HCT116 (cell line): ENCODE results near the gene FRRS1.

Experiments used
- ELF1 ChIP-seq: IDR thresholded peaks from 2 replicates; pipeline ENCODE4 v1.6.1; 2012; ENCODE audit warnings: low read depth, borderline replicate concordance
- EZH2 ChIP-seq: fragments of 200-600 bp; sonication (generic); IDR thresholded peaks from 2 replicates; pipeline ENCODE4 v1.6.1; 2017; ENCODE audit warnings: antibody characterized with exemption, mixed run types
- EZH2phosphoT487 ChIP-seq: fragments of 200-600 bp; IDR thresholded peaks from 2 replicates; pipeline ENCODE4 v1.6.1; 2018; ENCODE audit warnings: antibody characterized with exemption, borderline replicate concordance
- JUND ChIP-seq: IDR thresholded peaks from 2 replicates; pipeline ENCODE4 v1.6.1; 2012
- POLR2A ChIP-seq: IDR thresholded peaks from 2 replicates; pipeline ENCODE4 v1.7.0; 2011; ENCODE audit warnings: borderline replicate concordance; ENCODE audit not compliant: insufficient read depth, insufficient read length; ENCODE audit errors: extremely low read depth
- POLR2AphosphoS5 ChIP-seq: IDR thresholded peaks from 2 replicates; pipeline ENCODE4 v1.6.1; 2011; ENCODE audit warnings: mild to moderate bottlenecking, low read depth, low read length, moderate library complexity
- TCF7L2 ChIP-seq: IDR thresholded peaks from 2 replicates; pipeline ENCODE4 v1.7.0; 2011; ENCODE audit warnings: borderline replicate concordance, inconsistent platforms; ENCODE audit not compliant: insufficient read depth, insufficient read length; ENCODE audit errors: extremely low read depth
- YY1 ChIP-seq: IDR thresholded peaks from 2 replicates; pipeline ENCODE4 v1.6.1; 2011; ENCODE audit warnings: low read length, low read depth, moderate library complexity, mild to moderate bottlenecking; ENCODE audit not compliant: insufficient replicate concordance; ENCODE audit errors: extremely low read depth
- TF ChIP-seq, protein P1 (sequence below), 3 experiments: fragments of 200-600 bp in 1 of 3; sonication (generic) in 1 of 3; IDR thresholded peaks in 2 of 3; conservative IDR thresholded peaks in 1 of 3; 2 replicates each; pipeline ENCODE4 v1.5.1; 2012 to 2017; ENCODE audit warnings: low read depth in 2 of 3, low read length in 2 of 3, antibody characterized with exemption in 1 of 3, borderline replicate concordance in 1 of 3, control low read depth in 1 of 3, mild to moderate bottlenecking in 1 of 3, mixed read lengths in 1 of 3, mixed run types in 1 of 3, moderate library complexity in 1 of 3; ENCODE audit not compliant: insufficient read depth in 1 of 3
- TF ChIP-seq, protein P2 (sequence below): IDR thresholded peaks from 2 replicates; pipeline ENCODE4 v1.6.1; 2012
- TF ChIP-seq, protein P3 (sequence below): IDR thresholded peaks from 2 replicates; pipeline ENCODE4 v1.6.1; 2012; ENCODE audit warnings: low read depth

DNA sequence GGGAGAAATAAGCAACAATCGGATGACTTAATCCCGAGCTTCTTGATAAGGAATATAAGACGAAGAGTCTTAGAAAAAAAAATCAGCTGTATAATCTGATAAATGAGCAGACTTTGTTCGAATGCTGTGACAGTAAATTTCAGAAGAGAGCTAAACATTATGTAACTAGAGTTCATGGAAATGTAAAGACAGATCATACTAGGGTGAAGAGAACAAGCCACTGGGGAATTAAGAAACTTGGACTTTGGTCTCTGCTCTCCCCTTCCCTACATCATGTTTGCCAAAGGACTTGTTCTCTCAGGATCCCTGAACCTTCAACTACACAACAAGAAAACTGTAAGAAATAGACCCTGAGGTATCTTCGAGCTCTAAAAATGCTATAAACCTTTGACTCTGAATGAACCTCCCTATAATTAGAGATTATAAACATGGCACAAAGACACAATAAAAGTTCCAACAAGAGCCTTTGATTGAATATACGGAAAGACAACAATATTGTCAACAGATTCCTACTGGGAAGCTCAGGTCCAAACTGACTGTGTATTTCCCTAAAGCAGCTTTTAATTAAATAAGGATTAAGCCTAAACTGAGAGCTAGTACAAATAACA lies 27.5 kb downstream of the FRRS1 start:
- TF ChIP-seq, protein P1, sequence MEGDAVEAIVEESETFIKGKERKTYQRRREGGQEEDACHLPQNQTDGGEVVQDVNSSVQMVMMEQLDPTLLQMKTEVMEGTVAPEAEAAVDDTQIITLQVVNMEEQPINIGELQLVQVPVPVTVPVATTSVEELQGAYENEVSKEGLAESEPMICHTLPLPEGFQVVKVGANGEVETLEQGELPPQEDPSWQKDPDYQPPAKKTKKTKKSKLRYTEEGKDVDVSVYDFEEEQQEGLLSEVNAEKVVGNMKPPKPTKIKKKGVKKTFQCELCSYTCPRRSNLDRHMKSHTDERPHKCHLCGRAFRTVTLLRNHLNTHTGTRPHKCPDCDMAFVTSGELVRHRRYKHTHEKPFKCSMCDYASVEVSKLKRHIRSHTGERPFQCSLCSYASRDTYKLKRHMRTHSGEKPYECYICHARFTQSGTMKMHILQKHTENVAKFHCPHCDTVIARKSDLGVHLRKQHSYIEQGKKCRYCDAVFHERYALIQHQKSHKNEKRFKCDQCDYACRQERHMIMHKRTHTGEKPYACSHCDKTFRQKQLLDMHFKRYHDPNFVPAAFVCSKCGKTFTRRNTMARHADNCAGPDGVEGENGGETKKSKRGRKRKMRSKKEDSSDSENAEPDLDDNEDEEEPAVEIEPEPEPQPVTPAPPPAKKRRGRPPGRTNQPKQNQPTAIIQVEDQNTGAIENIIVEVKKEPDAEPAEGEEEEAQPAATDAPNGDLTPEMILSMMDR (IDR thresholded peaks at IDR 0.05 in 2 of 3, conservative IDR thresholded peaks at IDR 0.05 in 1 of 3; ENCODE audit: borderline replicate concordance in 1 of 3, insufficient read depth in 1 of 3, low read depth in 2 of 3, low read length in 2 of 3): no peak
- no peak for TF ChIP-seq JUND
- TF ChIP-seq POLR2A: no peak
- TF ChIP-seq POLR2AphosphoS5: no peak
- TF ChIP-seq, protein P2, sequence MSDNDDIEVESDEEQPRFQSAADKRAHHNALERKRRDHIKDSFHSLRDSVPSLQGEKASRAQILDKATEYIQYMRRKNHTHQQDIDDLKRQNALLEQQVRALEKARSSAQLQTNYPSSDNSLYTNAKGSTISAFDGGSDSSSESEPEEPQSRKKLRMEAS: no peak
- TF ChIP-seq EZH2phosphoT487: no peak
- TF ChIP-seq EZH2: no peak
- TF ChIP-seq TCF7L2: no peak
- no peak for TF ChIP-seq YY1
- TF ChIP-seq, protein P3, sequence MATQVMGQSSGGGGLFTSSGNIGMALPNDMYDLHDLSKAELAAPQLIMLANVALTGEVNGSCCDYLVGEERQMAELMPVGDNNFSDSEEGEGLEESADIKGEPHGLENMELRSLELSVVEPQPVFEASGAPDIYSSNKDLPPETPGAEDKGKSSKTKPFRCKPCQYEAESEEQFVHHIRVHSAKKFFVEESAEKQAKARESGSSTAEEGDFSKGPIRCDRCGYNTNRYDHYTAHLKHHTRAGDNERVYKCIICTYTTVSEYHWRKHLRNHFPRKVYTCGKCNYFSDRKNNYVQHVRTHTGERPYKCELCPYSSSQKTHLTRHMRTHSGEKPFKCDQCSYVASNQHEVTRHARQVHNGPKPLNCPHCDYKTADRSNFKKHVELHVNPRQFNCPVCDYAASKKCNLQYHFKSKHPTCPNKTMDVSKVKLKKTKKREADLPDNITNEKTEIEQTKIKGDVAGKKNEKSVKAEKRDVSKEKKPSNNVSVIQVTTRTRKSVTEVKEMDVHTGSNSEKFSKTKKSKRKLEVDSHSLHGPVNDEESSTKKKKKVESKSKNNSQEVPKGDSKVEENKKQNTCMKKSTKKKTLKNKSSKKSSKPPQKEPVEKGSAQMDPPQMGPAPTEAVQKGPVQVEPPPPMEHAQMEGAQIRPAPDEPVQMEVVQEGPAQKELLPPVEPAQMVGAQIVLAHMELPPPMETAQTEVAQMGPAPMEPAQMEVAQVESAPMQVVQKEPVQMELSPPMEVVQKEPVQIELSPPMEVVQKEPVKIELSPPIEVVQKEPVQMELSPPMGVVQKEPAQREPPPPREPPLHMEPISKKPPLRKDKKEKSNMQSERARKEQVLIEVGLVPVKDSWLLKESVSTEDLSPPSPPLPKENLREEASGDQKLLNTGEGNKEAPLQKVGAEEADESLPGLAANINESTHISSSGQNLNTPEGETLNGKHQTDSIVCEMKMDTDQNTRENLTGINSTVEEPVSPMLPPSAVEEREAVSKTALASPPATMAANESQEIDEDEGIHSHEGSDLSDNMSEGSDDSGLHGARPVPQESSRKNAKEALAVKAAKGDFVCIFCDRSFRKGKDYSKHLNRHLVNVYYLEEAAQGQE: no peak
- no peak for TF ChIP-seq ELF1
